NCI-H526 treated with DMSO at 0.1 percent for 48 hours (cell line): ENCODE measurements around the gene GRM1.

Source experiments
- DNase-seq: peaks from one replicate; lab custom pipeline; 2025; lab: John Stamatoyannopoulos, UW

Gene GRM1

GRCh38 chr6:146388736-146389364 is 360.0 kb downstream of the GRM1 start:
- DNase-seq, result no peak

GRCh38 chr6:146389740-146390139 is 360.9 kb downstream of the GRM1 start:
- DNase-seq, result no peak

- DNase-seq, result no peak
Observed at GRCh38 chr6:146397638-146398037, 368.8 kb downstream of the GRM1 start.

GRCh38 chr6:146402476-146402875 is 373.6 kb downstream of the GRM1 start:
- DNase-seq, result no peak

- DNase-seq, result no peak
Observed at GRCh38 chr6:146408583-146408982, 379.7 kb downstream of the GRM1 start.

- no peak for DNase-seq
Observed at GRCh38 chr6:146410851-146411595, 382.2 kb downstream of the GRM1 start.

- DNase-seq, result no peak
Observed at GRCh38 chr6:146419576-146419975, 390.7 kb downstream of the GRM1 start.

GRCh38 chr6:146420255-146420654 is 391.4 kb downstream of the GRM1 start:
- no peak for DNase-seq

GRCh38 chr6:146422789-146423375 is 394.0 kb downstream of the GRM1 start:
- no peak for DNase-seq

GRCh38 chr6:146423452-146423851 is 394.6 kb downstream of the GRM1 start:
- no peak for DNase-seq

GRCh38 chr6:146426516-146426915 is 397.7 kb downstream of the GRM1 start:
- no peak for DNase-seq

- DNase-seq, result no peak
Observed at GRCh38 chr6:146429831-146430230, 401.0 kb downstream of the GRM1 start.

- no peak for DNase-seq
Observed at GRCh38 chr6:146433881-146434731, 405.2 kb downstream of the GRM1 start.

GRCh38 chr6:146434732-146435390 is 406.0 kb downstream of the GRM1 start:
- no peak for DNase-seq

- DNase-seq, result no peak
Observed at GRCh38 chr6:146441907-146442306, 413.0 kb downstream of the GRM1 start.

GRCh38 chr6:146444189-146444588 is 415.3 kb downstream of the GRM1 start:
- DNase-seq, result no peak

GRCh38 chr6:146445233-146445632 is 416.4 kb downstream of the GRM1 start:
- no peak for DNase-seq

- no peak for DNase-seq
Observed at GRCh38 chr6:146456886-146457285, 428.0 kb downstream of the GRM1 start.

GRCh38 chr6:146460941-146461340 is 432.1 kb downstream of the GRM1 start:
- DNase-seq, result no peak

GRCh38 chr6:146470091-146470770 is 441.4 kb downstream of the GRM1 start:
- DNase-seq, result no peak

- no peak for DNase-seq
Observed at GRCh38 chr6:146472918-146473317, 444.1 kb downstream of the GRM1 start.
